PC-9 (cell line): ENCODE measurements around the gene KIF6.

Source experiments
- EZH2 ChIP-seq: fragments of 200-600 bp; sonication (generic); IDR thresholded peaks from 2 replicates; pipeline ENCODE4 v1.8.0; 2017; ENCODE audit warnings: antibody characterized with exemption, low read depth
- TF ChIP-seq, protein P1 (sequence below): fragments of 200-600 bp; sonication (generic); conservative IDR thresholded peaks from 2 replicates; pipeline ENCODE4 v1.6.1; 2017; ENCODE audit warnings: mixed run types, antibody characterized with exemption, mild to moderate bottlenecking, moderate library complexity

- TF ChIP-seq, protein P1, sequence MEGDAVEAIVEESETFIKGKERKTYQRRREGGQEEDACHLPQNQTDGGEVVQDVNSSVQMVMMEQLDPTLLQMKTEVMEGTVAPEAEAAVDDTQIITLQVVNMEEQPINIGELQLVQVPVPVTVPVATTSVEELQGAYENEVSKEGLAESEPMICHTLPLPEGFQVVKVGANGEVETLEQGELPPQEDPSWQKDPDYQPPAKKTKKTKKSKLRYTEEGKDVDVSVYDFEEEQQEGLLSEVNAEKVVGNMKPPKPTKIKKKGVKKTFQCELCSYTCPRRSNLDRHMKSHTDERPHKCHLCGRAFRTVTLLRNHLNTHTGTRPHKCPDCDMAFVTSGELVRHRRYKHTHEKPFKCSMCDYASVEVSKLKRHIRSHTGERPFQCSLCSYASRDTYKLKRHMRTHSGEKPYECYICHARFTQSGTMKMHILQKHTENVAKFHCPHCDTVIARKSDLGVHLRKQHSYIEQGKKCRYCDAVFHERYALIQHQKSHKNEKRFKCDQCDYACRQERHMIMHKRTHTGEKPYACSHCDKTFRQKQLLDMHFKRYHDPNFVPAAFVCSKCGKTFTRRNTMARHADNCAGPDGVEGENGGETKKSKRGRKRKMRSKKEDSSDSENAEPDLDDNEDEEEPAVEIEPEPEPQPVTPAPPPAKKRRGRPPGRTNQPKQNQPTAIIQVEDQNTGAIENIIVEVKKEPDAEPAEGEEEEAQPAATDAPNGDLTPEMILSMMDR: no peak
- TF ChIP-seq EZH2: no peak
Observed at GRCh38 chr6:39625209-39625608, 100.0 kb downstream of the KIF6 start.
